Left lung (tissue), 14 donors: Measurements from ENCODE around the gene POFUT2. TPM values are rescaled to one million over a fixed set of nuclear protein-coding genes. Genes with fewer than 3 reads are reported as not detected.
A peak's percentile ranks its signal among the peaks of the same experiment; 100 is the strongest.

ENCODE experiments used
- ATAC-seq: fragments of 200-7000 bp; cut with Tn5 transposase; one replicate; pipeline ENCODE4 v1.9.1; 2020; ENCODE audit warnings: moderate library complexity
- DNase-seq, 4 donors: peaks; one replicate each; pipeline ENCODE4 v3.0.0-alpha.2; 2013 to 2020
- H3K27ac ChIP-seq, 2 donors: fragments of 200-600 bp; sonication (generic) in 1 of 2; one replicate each; pipeline versions ENCODE4 v1.5.0 to v1.8.0; 2020 to 2021
- H3K27me3 ChIP-seq, 2 donors: fragments of 200-600 bp; sonication (generic) in 1 of 2; one replicate each; pipeline versions ENCODE4 v1.5.0 to v1.8.0; 2020 to 2021
- H3K36me3 ChIP-seq, 2 donors: fragments of 200-600 bp; sonication (generic) in 1 of 2; one replicate each; pipeline versions ENCODE4 v1.5.0 to v1.8.0; 2020 to 2021
- H3K4me1 ChIP-seq, 2 donors: fragments of 200-600 bp; one replicate each; pipeline ENCODE4 v1.8.0; 2021
- H3K4me3 ChIP-seq, 2 donors: fragments of 200-600 bp; sonication (generic) in 1 of 2; one replicate each; pipeline versions ENCODE4 v1.5.0 to v1.8.0; 2020 to 2021; ENCODE audit warnings: mild to moderate bottlenecking in 1 of 2
- H3K9me3 ChIP-seq, 2 donors: fragments of 200-600 bp; sonication (generic) in 1 of 2; one replicate each; pipeline versions ENCODE4 v1.5.0 to v1.8.0; 2020 to 2021
- CTCF ChIP-seq, 2 donors: fragments of 200-600 bp; sonication (generic) in 1 of 2; IDR thresholded peaks; one replicate each; pipeline versions ENCODE4 v1.5.0 to v1.8.0; 2021; ENCODE audit warnings: antibody characterized with exemption in 2 of 2
- intact Hi-C, 2 donors: fragments of 100-400 bp; cut with DNase I; formaldehyde crosslinking; loops; one replicate each; pipeline versions ENCODE4 v1.11.2 to v1.14.2; 2022
- long read RNA-seq, 12 donors: library from polyadenylated mRNA in 2 of 12; unstranded in 2 of 12; transcript quantifications; one replicate each; pipeline ENCODE4 v2.0.0 and lab custom pipeline, GENCODE V29; 2019 to 2026
- polyA plus RNA-seq, 6 donors: library from polyadenylated mRNA; unstranded; fragments of 120-200 nt; gene quantifications; one replicate each; pipeline ENCODE4 v1.2.1, GENCODE V29; 2013; ENCODE audit not compliant: insufficient read length in 6 of 6
- total RNA-seq, 2 donors: library from RNA; stranded (reverse); fragmentation: NEBNext Ultra II Directional; extraction: Animal tissue kit (Norgen Biotek cat#: 25700); gene quantifications; one replicate each; pipeline ENCODE4 v1.2.1, GENCODE V29; 2021
- donor health status: DM: no; HTN: yes; CAD: no.
- donor health status: DM: no; HTN: no; CAD: no.

The POFUT2 gene
- total RNA-seq (10 to 100 TPM; 31.6 to 35.1 TPM), polyA plus RNA-seq (10 to 100 TPM; 30.4 to 44.2 (median 35.5) TPM)
- long read RNA-seq, donor 1, transcript POFUT2-203 (9 exons, 2,871 nt) = major isoform, 9 of 11 reads
- long read RNA-seq, donor 1, partial matches to known transcripts = 0 of 11 reads
- long read RNA-seq, donor 1, other reads (novel, unspliced or antisense) = 0 of 11 reads
- long read RNA-seq, donor 2, partial matches to known transcripts = 0 of 5 reads
- long read RNA-seq, donor 2, other reads (novel, unspliced or antisense) = 0 of 5 reads
- long read RNA-seq, donor 3, transcript POFUT2-203 (9 exons, 2,871 nt) = major isoform, 7 of 7 reads
- long read RNA-seq, donor 3, partial matches to known transcripts = 0 of 7 reads
- long read RNA-seq, donor 3, other reads (novel, unspliced or antisense) = 0 of 7 reads
- long read RNA-seq, donor 4, partial matches to known transcripts = 0 of 5 reads
- long read RNA-seq, donor 4, other reads (novel, unspliced or antisense) = 5 of 5 reads
- long read RNA-seq, donor 5, partial matches to known transcripts = 0 of 5 reads
- long read RNA-seq, donor 5, other reads (novel, unspliced or antisense) = 0 of 5 reads
- long read RNA-seq, donor 6, transcript POFUT2-203 (9 exons, 2,871 nt) = major isoform, 6 of 6 reads
- long read RNA-seq, donor 6, partial matches to known transcripts = 0 of 6 reads
- long read RNA-seq, donor 6, other reads (novel, unspliced or antisense) = 0 of 6 reads
- long read RNA-seq, donor 7, transcript POFUT2-203 (9 exons, 2,871 nt) = major isoform, 7 of 8 reads
- long read RNA-seq, donor 7, partial matches to known transcripts = 0 of 8 reads
- long read RNA-seq, donor 7, other reads (novel, unspliced or antisense) = 0 of 8 reads
- long read RNA-seq, donor 8, transcript POFUT2-203 (9 exons, 2,871 nt) = major isoform, 7 of 9 reads
- long read RNA-seq, donor 8, partial matches to known transcripts = 0 of 9 reads
- long read RNA-seq, donor 8, other reads (novel, unspliced or antisense) = 0 of 9 reads
- long read RNA-seq, donor 9 = 0 reads
- long read RNA-seq, donor 10 = 0 reads
- long read RNA-seq, donor 11, transcript POFUT2-203 (9 exons, 2,871 nt) = major isoform, 6 of 7 reads
- long read RNA-seq, donor 11, partial matches to known transcripts = 0 of 7 reads
- long read RNA-seq, donor 11, other reads (novel, unspliced or antisense) = 0 of 7 reads
- long read RNA-seq, donor 12, transcript POFUT2-203 (9 exons, 2,871 nt) = major isoform, 6 of 10 reads
- long read RNA-seq, donor 12, partial matches to known transcripts = 0 of 10 reads
- long read RNA-seq, donor 12, other reads (novel, unspliced or antisense) = 0 of 10 reads

GRCh38 chr21:45287438-45288391 is at the start of gene POFUT2:
Gene POFUT2, minus strand, starts transcription at chr21:45287895. Its CDS starts 24 bp downstream, at chr21:45287871.
- Histone ChIP-seq H3K4me3 (peak within 1 kb of the TSS; percentile 56 to 58), H3K9me3 (no peaks in the 10 kb centered on the region), H3K4me1 (peaks cover 11 to 35% of the 10 kb centered on the region in 2 donors), H3K27ac (peak within 1 kb of the TSS; percentile 56 to 76), H3K36me3 (peaks cover 6 to 32% of the 10 kb centered on the region in 2 donors), H3K27me3 (no peaks in the 10 kb centered on the region)
- DNase-seq (peak; percentile 94 to 99 (median 98)), ATAC-seq (peak; percentile 88)
- TF ChIP-seq CTCF (IDR thresholded peaks at IDR 0.05) = peak in 1 of 2 donors; percentile 23
- intact Hi-C loops = loop anchor here in 1 of 2 donors (5.0 kb wide), 1 partner anchor 155 kb away; no protein-coding TSS in a partner anchor

- no peaks in the 10 kb centered on the region for H3K27me3 ChIP-seq
- no peak overlapping the region for H3K4me3 ChIP-seq
- ATAC-seq = no peak
- no peaks in the 10 kb centered on the region for H3K9me3 ChIP-seq
- TF ChIP-seq CTCF (IDR thresholded peaks at IDR 0.05) = no peak
- no peak overlapping the region for H3K27ac ChIP-seq
- intact Hi-C loops = no loop called here
- peaks cover 0 to 7% of the 10 kb centered on the region in 2 donors for H3K4me1 ChIP-seq
- peak in 2 of 4 donors; percentile 27 to 62 for DNase-seq
- no peaks in the 10 kb centered on the region for H3K36me3 ChIP-seq
These were observed 49.2 kb upstream of the POFUT2 start for GRCh38 chr21:45336870-45337269.

GRCh38 chr21:45336535-45336810 is 48.8 kb upstream of the POFUT2 start:
- intact Hi-C loops = no loop called here
- no peak overlapping the region for H3K27ac ChIP-seq
- DNase-seq (no peak), ATAC-seq (no peak)
- no peaks in the 10 kb centered on the region for H3K9me3 ChIP-seq
- TF ChIP-seq CTCF (IDR thresholded peaks at IDR 0.05) = no peak
- H3K27me3 ChIP-seq = no peaks in the 10 kb centered on the region
- H3K36me3 ChIP-seq = no peaks in the 10 kb centered on the region
- H3K4me1 ChIP-seq = peaks cover 0 to 3% of the 10 kb centered on the region in 2 donors
- no peak overlapping the region for H3K4me3 ChIP-seq

- peak in 2 of 4 donors; percentile 29 to 67 for DNase-seq
- no peaks in the 10 kb centered on the region for H3K4me1 ChIP-seq
- H3K27ac ChIP-seq = no peak overlapping the region
- H3K9me3 ChIP-seq = no peaks in the 10 kb centered on the region
- intact Hi-C loops = no loop called here
- no peak overlapping the region for H3K4me3 ChIP-seq
- H3K36me3 ChIP-seq = no peaks in the 10 kb centered on the region
- no peak for TF ChIP-seq CTCF (IDR thresholded peaks at IDR 0.05)
- no peaks in the 10 kb centered on the region for H3K27me3 ChIP-seq
- ATAC-seq = peak; percentile 36
These were observed 48.3 kb upstream of the POFUT2 start for GRCh38 chr21:45335761-45336534.
